ENCODE results near the gene MMP17. TPM values are rescaled to one million over a fixed set of nuclear protein-coding genes. Genes with fewer than 3 reads are reported as not detected.

Gene MMP17
- total RNA-seq, 2 experiments from 2014 or later, result not detected

DNA sequence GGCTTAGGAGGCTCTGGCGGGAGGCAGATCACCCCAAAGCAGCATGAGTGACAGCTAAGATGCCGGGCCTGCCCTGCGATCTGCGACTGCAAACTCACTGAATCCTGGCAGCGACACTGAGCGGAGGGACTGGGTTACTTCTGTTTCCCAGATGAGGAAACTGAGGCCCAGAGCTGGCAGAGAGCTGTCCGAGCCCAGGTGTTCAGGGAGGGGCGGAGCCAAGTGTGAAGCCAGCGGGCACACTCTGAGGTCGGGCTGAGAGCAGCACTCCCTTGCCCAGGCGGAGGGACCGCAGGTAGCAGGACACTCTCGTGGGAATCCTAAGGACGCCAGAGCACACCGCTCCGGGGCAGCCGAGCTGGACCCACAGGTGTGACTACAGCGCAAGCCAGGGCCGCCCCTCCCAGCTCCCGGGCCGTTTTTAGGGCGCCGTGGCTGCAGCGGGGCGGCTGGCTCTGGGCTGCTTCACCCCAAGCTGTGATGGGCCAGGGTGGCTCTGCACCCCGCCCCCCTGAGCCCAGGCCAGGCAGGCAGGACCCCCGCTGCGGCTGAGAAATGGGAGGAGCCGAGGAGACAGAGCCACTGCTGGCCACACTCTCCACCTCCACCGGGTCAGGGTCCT lies 27.4 kb downstream of the MMP17 start:
- no peak overlapping the region for H3K27ac Mint-ChIP-seq
- ChIA-PET CTCF (no interaction called here), POLR2A (no interaction called here)
- peaks cover 5% of the 10 kb centered on the region for H3K4me1 Mint-ChIP-seq (ENCODE audit: low read depth)
- H3K4me3 Mint-ChIP-seq, result no peak overlapping the region
- ATAC-seq (no peak), DNase-seq (no peak)
- no peaks in the 10 kb centered on the region for H3K9me3 Mint-ChIP-seq (ENCODE audit: insufficient read depth)
- no peaks in the 10 kb centered on the region for H3K36me3 Mint-ChIP-seq (ENCODE audit: low read depth)
- no peaks in the 10 kb centered on the region for H3K27me3 Mint-ChIP-seq (ENCODE audit: low read depth)

DNA sequence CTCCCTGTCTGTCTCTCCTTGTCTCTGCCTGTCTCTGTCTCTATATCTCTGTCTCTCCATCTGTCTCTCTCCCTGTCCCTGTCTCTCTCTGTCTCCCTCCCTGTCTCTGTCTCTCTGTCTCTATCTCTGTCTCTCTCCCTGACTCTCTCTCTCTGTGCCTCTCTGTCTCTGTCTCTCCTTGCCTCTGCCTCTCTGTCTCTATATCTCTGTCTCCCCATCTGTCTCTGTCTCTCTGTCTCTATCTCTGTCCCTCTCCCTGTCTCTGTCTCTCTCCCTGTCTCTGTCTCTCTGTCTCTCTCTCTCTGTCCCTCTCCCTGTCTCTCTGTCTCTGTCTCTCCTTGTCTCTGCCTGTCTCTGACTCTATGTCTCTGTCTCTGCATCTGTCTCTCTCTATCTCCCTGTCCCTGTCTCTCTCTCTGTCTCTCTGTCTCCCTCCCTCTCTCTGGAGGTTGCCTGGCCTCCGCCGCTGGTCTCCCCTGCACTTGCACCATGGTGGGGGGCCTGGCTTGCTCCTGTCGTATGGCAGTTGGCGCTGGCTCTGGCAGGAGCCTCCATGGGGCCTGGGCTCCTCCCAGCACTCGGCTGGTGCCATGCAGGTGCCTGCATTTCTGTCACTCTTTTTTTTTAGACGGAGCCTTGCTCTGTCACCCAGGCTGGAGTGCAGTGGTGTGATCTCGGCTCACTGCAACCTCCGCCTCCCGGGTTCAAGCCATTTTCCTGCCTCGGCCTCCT lies 28.3 kb downstream of the MMP17 start:
- H3K36me3 Mint-ChIP-seq (ENCODE audit: low read depth), result no peaks in the 10 kb centered on the region
- POLR2A ChIA-PET, result no interaction called here
- H3K27ac Mint-ChIP-seq, result no peak overlapping the region
- H3K4me1 Mint-ChIP-seq (ENCODE audit: low read depth), result peaks cover 5% of the 10 kb centered on the region
- H3K27me3 Mint-ChIP-seq (ENCODE audit: low read depth), result no peaks in the 10 kb centered on the region
- ATAC-seq (no peak), DNase-seq (no peak)
- H3K4me3 Mint-ChIP-seq, result no peak overlapping the region
- no peaks in the 10 kb centered on the region for H3K9me3 Mint-ChIP-seq (ENCODE audit: insufficient read depth)
- CTCF ChIA-PET, result no interaction called here

- Mint-ChIP-seq H3K4me3 (no peak overlapping the region), H3K27ac (no peak overlapping the region), H3K4me1 (ENCODE audit: low read depth) (no peaks in the 10 kb centered on the region)
Measured at GRCh38 chr12:131857908-131858850, 30.0 kb downstream of the MMP17 start.

DNA sequence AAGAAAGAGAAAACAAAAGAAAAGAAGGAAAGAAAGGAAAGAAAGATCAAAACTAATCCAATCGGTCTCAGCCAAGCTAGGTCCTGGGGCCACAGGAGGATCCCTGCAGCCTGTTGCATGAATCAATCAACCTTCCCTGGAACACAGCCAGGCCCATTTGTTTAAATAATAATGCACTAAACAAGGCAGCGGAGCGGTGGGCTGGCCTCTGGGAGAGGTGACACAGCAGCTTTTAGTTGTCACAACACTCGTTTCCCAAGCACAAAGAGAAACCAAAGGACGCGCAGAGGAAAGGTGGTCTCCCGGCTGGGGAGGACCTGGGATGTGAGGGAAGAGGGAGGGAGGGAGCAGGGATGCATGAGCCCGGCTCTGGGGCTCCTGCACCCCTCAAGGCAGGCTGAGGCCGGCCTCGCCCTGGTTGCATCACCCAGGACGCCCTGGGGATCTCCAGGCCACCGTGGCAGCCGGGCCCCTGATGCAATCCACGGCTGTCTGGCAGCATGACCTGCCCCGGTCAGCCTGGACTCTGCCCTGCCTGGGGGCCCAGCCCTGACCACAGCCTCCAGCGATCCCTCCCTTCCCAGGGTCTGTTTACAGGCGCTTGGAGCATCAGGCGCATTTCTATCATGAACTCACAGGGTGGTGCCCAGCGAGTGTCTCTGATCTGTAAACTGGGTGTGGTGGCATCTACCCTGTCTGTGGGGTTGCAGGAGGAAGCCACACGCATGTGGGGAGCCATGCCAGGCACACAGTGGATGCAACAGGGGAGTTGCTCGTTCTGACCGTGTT lies 32.5 kb downstream of the MMP17 start:
- DNase-seq (no peak), ATAC-seq (no peak)
- no peaks in the 10 kb centered on the region for H3K27me3 Mint-ChIP-seq (ENCODE audit: low read depth)
- POLR2A ChIA-PET, result no interaction called here
- H3K27ac Mint-ChIP-seq, result no peak overlapping the region
- no peaks in the 10 kb centered on the region for H3K4me1 Mint-ChIP-seq (ENCODE audit: low read depth)
- no peaks in the 10 kb centered on the region for H3K9me3 Mint-ChIP-seq (ENCODE audit: insufficient read depth)
- no peaks in the 10 kb centered on the region for H3K36me3 Mint-ChIP-seq (ENCODE audit: low read depth)
- CTCF ChIA-PET, result no interaction called here
- H3K4me3 Mint-ChIP-seq, result no peak overlapping the region

More at GRCh38 chr12:131857908-131858850, 30.0 kb downstream of the MMP17 start:
- Mint-ChIP-seq H3K27me3 (ENCODE audit: low read depth) (no peaks in the 10 kb centered on the region), H3K36me3 (ENCODE audit: low read depth) (no peaks in the 10 kb centered on the region), H3K9me3 (ENCODE audit: insufficient read depth) (no peaks in the 10 kb centered on the region)
- DNase-seq (no peak), ATAC-seq (no peak)
- ChIA-PET CTCF (no interaction called here), POLR2A (no interaction called here)

GRCh38 chr12:131861261-131862083 lies 33.3 kb downstream of the MMP17 start:
- Mint-ChIP-seq H3K27me3 (ENCODE audit: low read depth) (no peaks in the 10 kb centered on the region), H3K27ac (no peak overlapping the region), H3K4me3 (no peak overlapping the region), H3K4me1 (ENCODE audit: low read depth) (no peaks in the 10 kb centered on the region), H3K36me3 (ENCODE audit: low read depth) (no peaks in the 10 kb centered on the region), H3K9me3 (ENCODE audit: insufficient read depth) (no peaks in the 10 kb centered on the region)
- DNase-seq (no peak), ATAC-seq (no peak)
- POLR2A ChIA-PET, result no interaction called here
- CTCF ChIA-PET, result no interaction called here

DNA sequence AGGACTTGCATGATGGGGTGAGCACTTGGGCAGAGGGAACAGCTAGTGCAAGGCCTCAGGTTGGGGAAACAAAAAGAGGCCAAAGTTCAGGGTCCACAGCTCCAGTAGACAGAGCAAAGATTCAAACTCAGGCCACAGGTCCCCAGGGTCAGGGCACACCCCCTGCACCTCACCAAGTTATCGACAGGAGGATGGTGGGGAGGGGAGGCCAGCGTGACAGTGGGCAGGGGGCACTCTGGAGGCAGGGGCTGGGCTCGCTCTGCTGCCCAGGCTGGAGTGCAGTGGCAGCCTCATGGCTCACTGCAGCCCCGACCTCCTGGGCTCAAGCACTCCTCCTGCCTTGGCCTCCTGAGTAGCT lies 33.9 kb downstream of the MMP17 start:
- Mint-ChIP-seq H3K36me3 (ENCODE audit: low read depth) (no peaks in the 10 kb centered on the region), H3K4me3 (no peak overlapping the region), H3K9me3 (ENCODE audit: insufficient read depth) (no peaks in the 10 kb centered on the region), H3K27me3 (ENCODE audit: low read depth) (no peaks in the 10 kb centered on the region), H3K4me1 (ENCODE audit: low read depth) (no peaks in the 10 kb centered on the region), H3K27ac (no peak overlapping the region)
- DNase-seq (no peak), ATAC-seq (no peak)
- ChIA-PET CTCF (no interaction called here), POLR2A (no interaction called here)

DNA sequence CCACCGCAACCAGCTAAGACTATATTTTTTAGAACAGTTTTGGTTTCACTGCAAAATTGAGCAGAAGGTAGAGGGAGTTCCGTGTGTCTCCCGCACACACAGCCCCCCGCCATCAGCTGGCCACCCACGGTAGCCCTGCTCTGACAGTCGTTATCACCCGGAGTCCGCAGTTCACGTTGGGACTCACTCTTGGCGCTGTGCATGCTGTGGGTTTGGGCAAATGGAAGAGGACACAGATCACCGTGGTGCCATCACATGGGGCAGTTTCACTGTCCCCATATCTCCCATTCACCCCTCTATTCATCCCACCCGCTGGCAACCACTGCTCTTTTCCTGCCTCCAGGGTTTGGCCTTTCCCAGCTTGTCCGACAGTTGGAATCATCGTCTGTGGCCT lies 34.4 kb downstream of the MMP17 start:
- ChIA-PET POLR2A (no interaction called here), CTCF (no interaction called here)
- no peaks in the 10 kb centered on the region for H3K36me3 Mint-ChIP-seq (ENCODE audit: low read depth)
- H3K9me3 Mint-ChIP-seq (ENCODE audit: insufficient read depth), result no peaks in the 10 kb centered on the region
- no peak overlapping the region for H3K27ac Mint-ChIP-seq
- no peaks in the 10 kb centered on the region for H3K27me3 Mint-ChIP-seq (ENCODE audit: low read depth)
- ATAC-seq (no peak), DNase-seq (no peak)
- H3K4me1 Mint-ChIP-seq (ENCODE audit: low read depth), result no peaks in the 10 kb centered on the region
- no peak overlapping the region for H3K4me3 Mint-ChIP-seq

DNA sequence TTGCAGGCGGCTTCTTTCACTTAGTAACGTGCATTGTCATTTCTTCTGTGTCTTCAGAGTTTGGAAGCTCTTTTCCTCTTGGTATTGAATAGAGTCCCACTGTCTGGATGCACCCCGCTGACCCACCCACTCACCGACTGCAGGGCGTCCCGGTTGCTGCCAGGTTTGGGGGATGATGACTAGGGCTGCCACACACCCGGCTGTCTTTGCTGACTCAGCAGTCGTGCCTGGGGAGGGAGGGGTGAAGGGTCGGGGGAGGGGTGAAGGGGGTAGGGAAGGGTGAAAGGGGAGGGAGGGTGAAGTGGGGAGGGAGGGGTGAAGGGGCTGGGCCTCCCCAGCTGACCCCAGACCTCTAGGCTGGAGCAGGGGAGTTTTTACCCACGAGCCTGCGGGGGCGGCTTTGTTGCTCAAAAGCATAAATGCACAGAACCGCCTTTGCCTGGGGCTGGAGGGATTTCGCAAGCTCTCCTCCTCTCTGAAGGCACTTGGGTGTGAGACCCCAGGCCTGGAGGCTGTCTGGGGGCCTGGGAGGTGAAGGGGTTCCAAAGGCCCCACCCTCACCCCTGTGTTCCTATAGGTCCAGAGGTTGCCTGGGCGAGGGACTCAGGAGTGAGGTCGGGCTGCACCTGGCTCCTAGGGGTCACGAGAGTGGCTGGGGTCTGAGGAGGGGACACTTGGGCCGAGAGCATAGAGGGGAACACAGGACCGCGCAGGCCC lies 35.0 kb downstream of the MMP17 start:
- no peaks in the 10 kb centered on the region for H3K4me1 Mint-ChIP-seq (ENCODE audit: low read depth)
- no peak for ATAC-seq
- ChIA-PET POLR2A (no interaction called here), CTCF (no interaction called here)
- no peaks in the 10 kb centered on the region for H3K9me3 Mint-ChIP-seq (ENCODE audit: insufficient read depth)
- DNase-seq, result no peak
- no peak overlapping the region for H3K27ac Mint-ChIP-seq
- no peaks in the 10 kb centered on the region for H3K27me3 Mint-ChIP-seq (ENCODE audit: low read depth)
- H3K4me3 Mint-ChIP-seq, result no peak overlapping the region
- no peaks in the 10 kb centered on the region for H3K36me3 Mint-ChIP-seq (ENCODE audit: low read depth)

DNA sequence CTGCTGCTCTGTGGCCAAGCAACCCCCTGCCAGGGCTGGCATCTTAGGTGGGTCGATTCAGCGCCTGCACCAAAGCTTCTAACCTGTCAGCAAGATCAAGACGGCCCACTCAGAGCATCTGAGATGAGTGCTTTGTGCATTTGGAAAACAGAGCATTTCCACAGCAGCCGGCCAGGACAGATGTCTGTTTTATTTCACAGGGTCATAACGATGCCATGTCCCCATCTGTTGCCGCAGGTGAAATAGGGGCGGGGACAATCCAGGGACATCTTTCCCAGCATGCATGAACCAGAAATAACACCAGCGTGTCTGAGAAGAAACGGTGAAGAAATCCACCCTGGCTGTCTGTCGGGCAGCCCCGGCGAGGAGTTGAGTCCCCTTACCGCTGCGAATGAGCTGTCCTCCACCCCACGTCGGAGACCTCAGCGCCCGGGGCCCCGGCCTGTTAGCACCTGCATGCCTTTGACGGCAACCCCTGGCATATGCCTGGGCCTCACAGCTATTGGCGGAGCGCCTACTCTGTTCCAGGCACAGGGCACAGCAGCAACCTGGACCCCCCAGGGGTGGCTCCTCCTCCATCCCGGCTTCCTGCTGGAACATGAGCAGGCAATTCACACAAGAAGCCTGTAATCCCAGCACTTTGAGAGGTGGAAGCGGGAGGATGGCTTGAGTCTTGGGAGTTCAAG lies 35.7 kb downstream of the MMP17 start:
- CTCF ChIA-PET, result no interaction called here
- Mint-ChIP-seq H3K27me3 (ENCODE audit: low read depth) (no peaks in the 10 kb centered on the region), H3K27ac (no peak overlapping the region), H3K4me1 (ENCODE audit: low read depth) (no peaks in the 10 kb centered on the region), H3K4me3 (no peak overlapping the region), H3K9me3 (ENCODE audit: insufficient read depth) (no peaks in the 10 kb centered on the region), H3K36me3 (ENCODE audit: low read depth) (no peaks in the 10 kb centered on the region)
- DNase-seq (no peak), ATAC-seq (no peak)
- POLR2A ChIA-PET, result no interaction called here

DNA sequence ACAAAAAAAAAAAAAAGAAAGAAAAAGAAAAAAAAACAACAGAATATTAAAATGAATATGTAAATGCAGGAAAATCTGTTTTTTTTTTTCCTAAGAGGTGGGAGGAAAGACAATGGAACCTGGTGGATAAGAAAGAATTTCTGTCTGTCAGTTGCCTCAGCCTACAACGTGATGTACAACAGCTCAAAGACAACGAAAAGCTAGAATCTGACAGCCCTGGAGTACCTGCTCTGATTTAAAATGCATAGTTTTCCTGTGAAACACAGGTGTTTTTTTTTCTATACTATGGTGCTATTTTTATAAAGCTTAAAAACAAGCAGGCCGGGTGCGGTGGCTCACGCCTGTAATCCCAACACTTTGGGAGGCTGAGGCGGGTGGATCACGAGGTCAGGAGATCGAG lies 36.3 kb downstream of the MMP17 start:
- Mint-ChIP-seq H3K27me3 (ENCODE audit: low read depth) (no peaks in the 10 kb centered on the region), H3K4me1 (ENCODE audit: low read depth) (no peaks in the 10 kb centered on the region), H3K4me3 (no peak overlapping the region), H3K27ac (no peak overlapping the region), H3K9me3 (ENCODE audit: insufficient read depth) (no peaks in the 10 kb centered on the region), H3K36me3 (ENCODE audit: low read depth) (no peaks in the 10 kb centered on the region)
- ChIA-PET CTCF (no interaction called here), POLR2A (no interaction called here)
- DNase-seq, result no peak
- ATAC-seq, result no peak

Data from activated CD8-positive, alpha-beta T cell treated with anti-CD3 and anti-CD28 coated beads, Interleukin-2, amount 10 ng/mL, durations not matched to agents 7 days and 5 days (primary cell).